Measurements from ENCODE around the gene KCNJ12.
A peak's percentile ranks its signal among the peaks of the same experiment; 100 is the strongest.
"Not testable (repeated sequence)": the region's sequence is repeated elsewhere in the genome, so short reads cannot be mapped to it uniquely, and the experiment has no call there.

Gene KCNJ12

DNA sequence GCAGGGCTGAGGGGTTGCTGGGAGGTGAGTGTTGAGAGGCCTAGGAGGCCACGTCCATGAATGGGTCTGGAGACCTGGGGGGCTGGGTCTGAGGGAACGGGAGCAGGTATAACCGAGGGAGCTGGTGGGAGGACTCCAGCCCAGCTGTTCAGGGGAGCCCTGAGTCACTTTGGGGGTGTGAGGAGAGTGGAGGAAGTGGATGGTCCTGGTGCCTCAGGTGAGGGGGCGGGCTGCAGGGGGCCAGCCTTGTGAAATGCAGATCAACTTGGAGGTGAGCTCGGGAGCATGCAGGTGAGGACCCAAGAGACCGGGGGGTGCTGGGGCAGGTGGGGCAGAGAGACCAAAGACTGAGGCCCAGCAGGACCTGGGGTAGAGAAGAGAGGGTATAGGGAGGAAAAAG, 79.6 kb downstream of the KCNJ12 start:
- DNase-seq, result no peak

DNA sequence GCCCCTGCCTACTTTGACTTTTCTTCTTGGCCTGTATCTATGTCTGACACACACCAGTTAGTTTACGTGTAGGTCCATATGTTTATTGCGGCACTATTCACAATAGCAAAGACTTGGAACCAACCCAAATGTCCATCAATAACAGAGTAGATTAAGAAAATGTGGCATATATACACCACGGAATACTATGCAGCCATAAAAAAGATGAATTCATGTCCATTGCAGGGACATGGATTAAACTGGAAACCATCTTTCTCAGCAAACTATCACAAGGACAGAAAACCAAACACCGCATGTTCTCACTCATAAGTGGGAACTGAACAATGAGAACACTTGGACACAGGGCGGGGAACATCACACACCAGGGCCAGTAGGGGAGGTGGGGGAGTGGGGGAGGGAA, 80.3 kb downstream of the KCNJ12 start:
- not testable (repeated sequence) for DNase-seq

DNA sequence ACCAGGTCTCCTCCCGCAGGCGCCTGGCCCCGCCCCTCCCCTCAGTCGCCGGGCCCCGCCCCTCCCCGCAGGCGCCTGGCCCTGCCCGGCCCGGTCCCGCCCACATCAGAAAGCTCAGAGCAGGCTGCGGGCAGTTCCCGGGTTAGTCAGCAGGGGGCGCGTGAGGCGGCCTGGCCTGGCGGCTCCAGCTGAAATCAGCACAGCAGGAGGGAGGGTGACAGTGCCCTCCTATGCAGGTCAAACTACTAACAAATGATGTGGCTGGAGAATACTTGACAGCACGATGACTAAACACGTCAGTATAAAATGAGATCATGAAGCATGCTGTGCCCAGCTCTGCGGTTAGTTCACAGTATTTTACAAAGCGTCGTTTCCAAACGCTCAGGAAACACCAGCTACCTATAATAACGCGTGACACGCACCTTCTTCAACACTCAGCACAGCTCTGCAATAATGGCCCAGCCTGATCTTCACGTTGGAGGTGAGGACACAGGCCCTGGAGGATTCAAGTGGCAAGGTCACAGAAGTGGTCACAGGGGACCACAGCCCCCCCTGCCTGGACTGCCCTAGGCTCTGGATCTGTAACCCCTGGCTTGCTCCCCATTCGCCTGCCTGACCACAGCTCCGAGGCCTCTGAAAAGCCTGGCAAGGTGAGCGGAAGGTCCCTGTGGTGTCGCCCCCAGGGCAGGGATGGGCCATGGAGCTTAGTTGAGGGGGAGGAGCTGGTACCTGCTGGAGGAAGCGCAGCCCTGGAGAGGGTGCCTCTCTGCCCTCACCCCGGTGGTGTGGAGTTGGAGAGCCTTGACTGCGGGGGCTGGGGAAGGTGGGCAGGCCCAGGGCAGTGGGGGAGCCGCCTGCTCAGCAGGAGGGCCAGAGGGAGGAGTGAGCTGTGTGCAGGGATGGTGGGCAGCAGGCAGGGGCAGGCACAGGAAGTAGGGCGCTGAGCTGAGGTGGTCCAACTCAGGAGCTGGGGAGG, 81.2 kb downstream of the KCNJ12 start:
- peak; percentile 70 for DNase-seq

DNA sequence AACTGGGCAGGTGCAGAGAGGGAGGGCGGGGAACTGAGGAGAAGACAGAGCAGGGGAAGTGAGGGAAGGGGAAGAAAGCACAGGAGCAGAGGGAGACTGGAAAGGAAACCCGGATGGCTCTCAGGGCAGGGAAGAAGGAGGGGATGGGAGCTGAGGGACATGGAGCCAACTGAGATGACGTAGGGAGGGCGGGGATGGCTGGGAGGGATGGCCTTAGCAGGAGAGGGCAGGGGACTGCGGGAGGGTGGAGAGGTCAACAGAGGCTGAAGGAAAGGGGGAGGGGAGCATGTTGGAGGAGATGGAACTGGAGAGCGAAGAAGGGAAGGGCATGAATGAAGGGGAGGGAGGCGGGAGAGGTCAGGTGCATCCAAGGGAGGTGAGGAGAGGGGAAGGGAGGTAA, 81.9 kb downstream of the KCNJ12 start:
- DNase-seq, result no peak

DNA sequence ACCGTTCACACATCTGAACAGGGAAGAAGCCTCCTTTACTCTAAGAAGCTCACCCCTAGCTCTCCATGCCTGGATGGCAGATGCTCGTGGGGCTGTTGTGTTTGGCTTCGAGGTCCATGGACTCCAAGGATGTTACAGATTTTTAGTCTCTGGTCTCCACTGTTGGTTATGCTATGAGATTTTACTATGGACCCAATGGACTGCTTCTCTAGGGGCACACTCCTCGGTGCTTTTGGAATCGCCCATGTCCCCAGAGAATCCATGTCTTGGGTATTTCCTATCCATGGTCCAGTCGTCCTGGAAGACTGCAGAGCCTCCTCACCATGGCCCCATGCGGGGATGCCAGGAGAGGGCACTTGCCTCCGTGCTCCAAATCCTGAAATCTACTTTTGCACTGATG, 83.4 kb downstream of the KCNJ12 start:
- DNase-seq, result no peak

DNA sequence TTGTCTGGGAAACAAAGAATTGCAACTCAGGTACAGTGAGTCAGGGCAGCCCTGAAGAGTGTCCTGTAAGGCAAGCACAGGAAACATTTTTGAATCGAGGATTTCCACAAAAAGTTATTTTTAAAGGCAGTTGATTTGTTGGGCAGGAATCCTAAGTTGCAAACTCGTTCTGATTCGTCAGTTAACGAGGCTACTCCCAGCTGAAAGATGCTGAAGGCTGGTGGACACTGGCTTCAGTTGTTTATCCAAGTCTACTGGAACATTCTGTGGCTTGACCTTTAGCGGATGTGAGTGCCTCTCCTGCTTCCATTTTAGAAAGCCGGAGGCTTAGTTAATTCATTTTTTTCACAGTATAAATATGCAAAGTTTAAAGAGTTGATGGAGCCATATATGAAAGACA, 84.2 kb downstream of the KCNJ12 start:
- DNase-seq, result no peak

DNA sequence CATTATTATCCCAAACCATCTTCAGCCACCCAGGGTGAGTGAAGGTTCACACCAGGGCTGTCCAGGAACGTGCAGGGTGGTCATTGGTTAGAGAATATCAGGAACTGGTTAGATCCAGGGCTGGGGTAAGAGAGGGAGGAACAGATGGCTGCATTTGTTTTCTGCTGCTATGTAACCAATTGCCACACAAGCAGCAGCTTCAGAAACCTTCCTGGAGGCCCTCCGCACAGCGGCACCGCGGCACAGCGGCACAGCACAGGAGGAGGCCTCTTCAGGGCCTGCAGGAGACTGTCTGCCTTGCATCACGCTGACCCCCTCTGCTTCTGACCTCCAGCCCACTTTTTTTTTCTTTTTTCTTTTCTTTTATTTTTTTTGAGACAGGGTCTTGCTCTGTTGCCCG, 86.1 kb downstream of the KCNJ12 start:
- peak; percentile 18 for DNase-seq

DNA sequence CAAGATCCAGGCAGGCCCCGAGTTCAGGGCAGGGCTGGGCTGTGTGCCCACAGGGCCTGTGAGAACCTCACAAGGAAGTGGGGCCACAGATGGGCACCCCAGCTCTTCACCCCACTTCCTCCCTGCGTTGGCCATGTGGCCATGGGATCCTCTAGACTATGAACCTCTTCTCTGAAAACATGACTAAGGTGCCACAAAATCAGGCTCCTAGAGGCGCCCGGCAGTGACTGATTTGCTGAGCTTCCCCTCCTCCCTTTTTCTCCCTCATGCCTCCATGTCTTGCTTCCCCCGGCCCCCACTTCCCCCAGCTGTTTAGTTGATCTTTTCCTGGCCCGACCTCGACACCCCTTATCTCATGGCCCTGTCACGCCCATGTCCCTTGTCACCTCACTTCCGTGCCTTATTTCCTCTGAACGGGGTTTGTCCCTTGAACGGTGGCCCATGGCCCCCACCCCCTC, 87.1 kb downstream of the KCNJ12 start:
- no peak for DNase-seq

DNA sequence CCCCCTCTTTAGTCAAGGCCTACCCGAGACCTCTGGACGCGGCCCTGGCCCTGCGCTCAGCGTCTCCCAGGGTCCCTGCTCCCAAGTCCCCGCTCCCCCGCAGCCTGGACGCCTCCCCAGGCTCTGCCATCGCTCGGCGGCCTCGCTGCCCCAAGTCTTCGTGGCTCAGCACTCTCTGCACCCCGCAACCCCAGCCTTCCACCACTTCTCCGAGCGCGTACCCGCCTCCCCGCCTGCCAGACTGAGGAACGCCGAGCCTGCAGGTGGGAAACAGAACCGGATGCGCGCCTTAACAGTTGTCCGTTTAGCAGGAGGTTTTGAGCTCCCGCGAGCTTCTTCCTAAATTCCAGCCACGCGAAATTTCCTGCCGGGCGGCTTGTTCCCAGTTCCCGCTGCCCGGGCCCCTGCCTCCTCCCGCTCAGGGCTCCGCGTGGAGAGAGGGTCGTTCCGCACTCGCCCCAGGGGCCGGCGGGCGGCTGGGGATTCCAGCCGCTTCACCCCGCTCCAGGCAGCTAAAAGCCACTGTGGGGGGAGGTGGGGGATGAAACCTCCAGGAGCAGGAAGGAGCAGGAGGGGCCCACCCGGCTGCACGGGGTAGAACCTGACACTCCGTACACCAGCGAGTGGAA, 87.7 kb downstream of the KCNJ12 start:
- no peak for DNase-seq

DNA sequence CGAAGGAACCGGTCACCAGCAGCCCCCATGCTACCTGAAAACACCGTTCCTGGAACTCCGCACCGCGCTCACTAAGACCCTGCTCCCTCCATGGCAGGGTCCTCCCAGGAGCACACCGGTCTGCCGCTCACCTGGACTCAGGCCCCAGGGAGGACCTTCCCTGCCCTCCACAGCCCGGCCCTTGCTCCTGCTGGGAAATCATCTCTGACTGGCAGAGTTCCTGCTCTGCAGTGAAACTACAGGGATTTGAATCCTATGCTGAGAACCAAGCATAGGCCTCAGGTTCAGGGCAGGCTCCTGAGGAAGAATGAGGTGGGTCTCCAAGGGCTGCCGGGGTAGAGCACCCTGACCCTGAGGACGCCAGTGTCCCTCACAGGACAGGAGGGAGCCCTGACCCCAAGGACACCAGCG, 88.5 kb downstream of the KCNJ12 start:
- DNase-seq, result no peak

DNA sequence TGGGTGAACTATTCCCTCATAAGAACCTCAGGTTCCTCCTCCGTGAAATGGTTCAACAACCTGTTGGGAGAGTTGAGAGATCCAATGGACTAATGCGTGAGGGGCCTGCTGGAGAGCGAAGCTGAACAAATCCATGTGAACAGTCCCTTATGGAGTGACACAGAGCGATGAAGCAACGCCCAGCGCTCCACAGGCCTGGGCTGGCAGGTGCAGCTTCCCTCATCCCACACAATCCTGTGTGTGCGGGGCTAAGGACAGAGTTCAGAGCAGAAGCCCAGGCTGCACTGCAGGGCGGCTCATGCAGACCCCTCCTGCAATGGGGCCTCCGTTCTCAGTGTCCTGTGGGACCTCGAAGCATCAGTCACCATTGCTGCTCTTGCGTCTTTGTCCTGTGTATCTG, 90.4 kb downstream of the KCNJ12 start:
- DNase-seq, result no peak

DNA sequence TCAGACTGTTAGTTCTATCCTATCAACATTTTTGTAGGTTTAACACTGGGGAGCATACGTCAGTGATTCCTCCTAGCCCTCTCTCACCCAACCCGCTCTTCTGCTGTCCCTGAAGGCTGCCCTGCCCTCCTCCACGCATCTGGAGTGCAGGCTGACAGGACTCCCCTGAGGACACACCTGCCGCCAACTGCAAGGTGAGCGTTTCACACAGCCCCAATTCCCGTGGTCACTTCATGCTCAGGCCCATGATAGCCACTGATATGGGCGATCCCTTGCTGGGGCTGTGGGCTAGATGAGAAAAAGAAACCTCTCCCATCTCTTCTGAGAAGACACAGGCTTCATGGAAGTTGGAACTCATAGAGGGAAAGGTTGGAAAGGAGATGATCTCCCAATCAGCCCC, 91.0 kb downstream of the KCNJ12 start:
- DNase-seq, result no peak

DNA sequence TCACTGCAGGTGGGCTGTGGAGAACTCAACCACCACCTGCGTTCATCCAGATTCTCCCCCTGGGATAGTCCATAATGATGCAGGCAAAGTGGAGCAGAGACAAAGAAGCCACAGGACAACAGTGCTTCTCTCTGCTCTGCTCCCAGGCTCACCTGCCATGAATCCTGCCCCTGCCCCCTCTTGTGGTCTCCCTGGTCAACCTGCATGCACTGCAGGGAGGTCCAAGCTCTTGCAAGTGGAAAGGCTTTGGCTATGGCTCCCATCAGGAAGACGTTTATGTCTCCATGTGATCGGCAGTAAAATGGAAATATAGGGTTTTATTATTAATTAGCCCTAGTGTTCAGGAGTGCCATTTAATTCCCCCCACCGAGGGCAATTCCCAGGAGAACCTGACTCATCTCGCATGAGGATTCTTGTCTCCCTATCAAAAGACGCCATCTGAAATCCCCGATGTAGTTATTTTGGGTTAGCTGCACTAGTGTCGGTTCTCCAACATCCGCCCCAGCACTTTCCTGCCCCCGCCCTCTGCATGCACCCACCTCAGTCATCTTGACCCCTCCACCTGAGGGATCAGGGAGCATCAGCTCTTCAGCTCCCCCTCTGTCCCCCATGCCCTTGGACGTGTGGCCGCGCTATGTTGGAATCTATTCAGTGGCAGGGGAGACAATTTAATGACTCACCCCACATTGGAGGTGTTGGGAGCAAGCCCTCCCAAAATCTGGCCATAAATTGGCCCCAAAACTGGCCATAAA, 91.8 kb downstream of the KCNJ12 start:
- DNase-seq, result no peak

Measured in NCI-H1694 treated with DMSO at 0.1 percent for 48 hours (cell line).